WTC11 (cell line): ENCODE results near the gene HINFP. TPM values are rescaled to one million over a fixed set of nuclear protein-coding genes. Genes with fewer than 3 reads are reported as not detected.
A peak's percentile ranks its signal among the peaks of the same experiment; 100 is the strongest.
"Not testable (repeated sequence)": the region's sequence is repeated elsewhere in the genome, so short reads cannot be mapped to it uniquely, and the experiment has no call there.

ENCODE experiments used
- ATAC-seq: fragments of 200-7000 bp; cut with Tn5 transposase; 2 replicates; pipeline ENCODE4 v1.10.0; 2021; ENCODE audit warnings: mild to moderate bottlenecking, moderate library complexity
- CTCF ChIA-PET: fragments of 300-600 bp; sonication (Branson Sonifier 250); formaldehyde crosslinking; loops from one replicate; lab custom pipeline; 2021; ENCODE audit warnings: antibody characterized with exemption; lab: Charles Lee
- POLR2A ChIA-PET: fragments of 350-600 bp; sonication (Branson Sonifier 250); formaldehyde crosslinking; loops from one replicate; lab custom pipeline; 2021; ENCODE audit warnings: antibody characterized with exemption; lab: Charles Lee
- DNase-seq: peaks from one replicate; pipeline ENCODE4 v3.0.0; 2021; ENCODE audit warnings: low spot score
- H3K27ac Mint-ChIP-seq: 2 replicates; pipeline ENCODE4 v1.8.0; 2021; ENCODE audit warnings: mixed read lengths
- H3K27me3 Mint-ChIP-seq: 2 replicates; pipeline ENCODE4 v1.8.0; 2021; ENCODE audit warnings: low read depth, mild to moderate bottlenecking, moderate library complexity, mixed read lengths
- H3K36me3 Mint-ChIP-seq: 2 replicates; pipeline ENCODE4 v1.8.0; 2021; ENCODE audit warnings: mixed read lengths
- H3K4me1 Mint-ChIP-seq: 2 replicates; pipeline ENCODE4 v1.8.0; 2022; ENCODE audit warnings: mixed read lengths
- H3K4me3 Mint-ChIP-seq: 2 replicates; pipeline ENCODE4 v1.8.0; 2021; ENCODE audit warnings: mild to moderate bottlenecking, moderate library complexity, mixed read lengths
- H3K9me3 Mint-ChIP-seq: 2 replicates; pipeline ENCODE4 v1.8.0; 2021; ENCODE audit warnings: mixed read lengths
- CBFB ChIP-seq: sonication (generic); formaldehyde crosslinking; IDR thresholded peaks from 2 replicates; pipeline ENCODE4 v1.8.1; 2022; ENCODE audit warnings: mild to moderate bottlenecking, low read depth, missing genetic modification reagents
- ELF4 ChIP-seq: sonication (generic); formaldehyde crosslinking; IDR thresholded peaks from 2 replicates; pipeline ENCODE4 v1.8.1; 2022; ENCODE audit warnings: low read depth, mild to moderate bottlenecking, moderate library complexity, missing genetic modification reagents
- EMX1 ChIP-seq: fragments of 250-450 bp; sonication (Bioruptor Pico); IDR thresholded peaks from 2 replicates; pipeline ENCODE4 v1.8.0; 2021; ENCODE audit warnings: mild to moderate bottlenecking
- HMGA2 ChIP-seq: fragments of 250-450 bp; sonication (Bioruptor Pico); IDR thresholded peaks from 2 replicates; pipeline ENCODE4 v1.4.0; 2021; ENCODE audit warnings: mild to moderate bottlenecking, moderate library complexity
- KAT7 ChIP-seq: sonication (generic); formaldehyde crosslinking; IDR thresholded peaks from 2 replicates; pipeline ENCODE4 v1.8.1; 2023; ENCODE audit warnings: missing genetic modification reagents, mild to moderate bottlenecking, borderline replicate concordance
- MXD4 ChIP-seq: fragments of 250-450 bp; sonication (Bioruptor Pico); IDR thresholded peaks from 2 replicates; pipeline ENCODE4 v1.8.0; 2021; ENCODE audit warnings: mild to moderate bottlenecking, moderate library complexity, borderline replicate concordance
- MYBL2 ChIP-seq: sonication (generic); formaldehyde crosslinking; IDR thresholded peaks from 2 replicates; pipeline ENCODE4 v1.8.1; 2023; ENCODE audit warnings: mild to moderate bottlenecking, moderate library complexity, missing genetic modification reagents
- NR3C1 ChIP-seq: sonication (generic); formaldehyde crosslinking; conservative IDR thresholded peaks from 2 replicates; pipeline ENCODE4 v1.8.1; 2023; ENCODE audit warnings: low read depth, mild to moderate bottlenecking, missing genetic modification reagents
- SMAD3 ChIP-seq: sonication (generic); formaldehyde crosslinking; IDR thresholded peaks from 2 replicates; pipeline ENCODE4 v1.8.0; 2022; ENCODE audit warnings: missing genetic modification reagents, mild to moderate bottlenecking, borderline replicate concordance
- SP1 ChIP-seq: sonication (generic); formaldehyde crosslinking; conservative IDR thresholded peaks from 2 replicates; pipeline ENCODE4 v1.8.1; 2022; ENCODE audit warnings: missing genetic modification reagents
- TEAD1 ChIP-seq: sonication (generic); formaldehyde crosslinking; IDR thresholded peaks from 2 replicates; pipeline ENCODE4 v1.8.0; 2022; ENCODE audit warnings: mild to moderate bottlenecking, missing genetic modification reagents
- ZNF671 ChIP-seq: fragments of 250-450 bp; sonication (Bioruptor Pico); IDR thresholded peaks from 2 replicates; pipeline ENCODE4 v1.8.0; 2021; ENCODE audit warnings: mild to moderate bottlenecking
- total RNA-seq: library from RNA; stranded (reverse); gene quantifications from 3 replicates; pipeline ENCODE4 v1.2.3, GENCODE V29; 2021
- TF ChIP-seq, protein P1 (sequence below): sonication (generic); formaldehyde crosslinking; IDR thresholded peaks from 2 replicates; pipeline ENCODE4 v1.8.1; 2023; ENCODE audit warnings: mild to moderate bottlenecking, moderate library complexity, missing genetic modification reagents
- TF ChIP-seq, protein P2 (sequence below): sonication (generic); formaldehyde crosslinking; IDR thresholded peaks from 2 replicates; pipeline ENCODE4 v1.8.0; 2022; ENCODE audit warnings: mild to moderate bottlenecking, missing genetic modification reagents
- TF ChIP-seq, protein P3 (sequence below): sonication (generic); formaldehyde crosslinking; IDR thresholded peaks from 2 replicates; pipeline ENCODE4 v1.8.0; 2022; ENCODE audit warnings: mild to moderate bottlenecking, missing genetic modification reagents
- TF ChIP-seq, protein P4 (sequence below): sonication (generic); formaldehyde crosslinking; IDR thresholded peaks from 2 replicates; pipeline ENCODE4 v1.8.1; 2022; ENCODE audit warnings: mild to moderate bottlenecking, moderate library complexity, missing genetic modification reagents
- TF ChIP-seq, protein P5 (sequence below): sonication (generic); formaldehyde crosslinking; IDR thresholded peaks from 2 replicates; pipeline ENCODE4 v1.8.0; 2022; ENCODE audit warnings: missing genetic modification reagents
- TF ChIP-seq, protein P6 (sequence below): sonication (generic); formaldehyde crosslinking; conservative IDR thresholded peaks from 2 replicates; pipeline ENCODE4 v1.8.1; 2022; ENCODE audit warnings: mild to moderate bottlenecking, missing genetic modification reagents
- TF ChIP-seq, protein P7 (sequence below): sonication (generic); formaldehyde crosslinking; IDR thresholded peaks from 2 replicates; pipeline ENCODE4 v1.8.1; 2023; ENCODE audit warnings: mild to moderate bottlenecking, missing genetic modification reagents, borderline replicate concordance
- TF ChIP-seq, protein P8 (sequence below): fragments of 250-450 bp; sonication (Bioruptor Pico); IDR thresholded peaks from 2 replicates; pipeline ENCODE4 v1.9.0; 2021; ENCODE audit warnings: mild to moderate bottlenecking

Gene HINFP
- total RNA-seq, 1 experiment from 2014 or later = 35.4 TPM

DNA sequence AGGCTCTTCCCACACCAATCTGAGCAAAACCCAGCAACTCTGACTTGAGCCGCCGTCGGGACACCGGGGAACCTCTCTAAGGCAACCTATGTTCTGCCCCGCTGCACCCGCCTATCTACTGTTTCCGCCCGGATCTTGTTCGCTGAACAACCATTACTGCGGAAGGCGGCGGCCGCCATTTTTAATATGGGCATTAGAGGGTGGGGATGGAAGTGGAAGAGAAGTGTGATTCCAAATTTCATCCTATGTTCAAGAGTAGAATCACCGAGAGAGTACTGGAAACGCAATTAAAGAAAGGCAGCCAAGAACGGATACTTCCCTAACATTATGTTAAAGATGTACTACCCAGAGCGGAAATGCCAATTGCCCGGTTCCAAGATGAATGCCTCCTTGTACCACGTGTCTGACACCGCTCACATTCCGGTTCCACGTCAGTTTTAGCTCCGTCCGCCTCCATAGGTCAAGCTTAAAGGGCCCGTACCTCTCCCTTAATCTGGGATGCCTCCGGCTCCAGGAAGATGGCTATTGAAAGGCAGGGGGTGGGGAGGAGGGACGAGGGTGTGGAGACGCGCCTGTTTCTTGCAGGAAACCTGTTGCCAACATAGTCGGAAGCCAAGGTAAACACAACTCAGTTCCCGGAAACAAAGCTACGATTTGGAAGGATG lies 19.5 kb upstream of the HINFP start, which contains the start of gene DPAGT1 (continued):
- TF ChIP-seq, protein P1, sequence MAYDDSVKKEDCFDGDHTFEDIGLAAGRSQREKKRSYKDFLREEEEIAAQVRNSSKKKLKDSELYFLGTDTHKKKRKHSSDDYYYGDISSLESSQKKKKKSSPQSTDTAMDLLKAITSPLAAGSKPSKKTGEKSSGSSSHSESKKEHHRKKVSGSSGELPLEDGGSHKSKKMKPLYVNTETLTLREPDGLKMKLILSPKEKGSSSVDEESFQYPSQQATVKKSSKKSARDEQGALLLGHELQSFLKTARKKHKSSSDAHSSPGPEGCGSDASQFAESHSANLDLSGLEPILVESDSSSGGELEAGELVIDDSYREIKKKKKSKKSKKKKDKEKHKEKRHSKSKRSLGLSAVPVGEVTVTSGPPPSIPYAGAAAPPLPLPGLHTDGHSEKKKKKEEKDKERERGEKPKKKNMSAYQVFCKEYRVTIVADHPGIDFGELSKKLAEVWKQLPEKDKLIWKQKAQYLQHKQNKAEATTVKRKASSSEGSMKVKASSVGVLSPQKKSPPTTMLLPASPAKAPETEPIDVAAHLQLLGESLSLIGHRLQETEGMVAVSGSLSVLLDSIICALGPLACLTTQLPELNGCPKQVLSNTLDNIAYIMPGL (CRISPR knock-in tag) = 0 out of 2 replicates have a peak, but pooled peaks have one; percentile 64
- peak; percentile 24; the same call in 1 of the 2 replicates for TF ChIP-seq SP1 (CRISPR knock-in tag)
- TF ChIP-seq, protein P2, sequence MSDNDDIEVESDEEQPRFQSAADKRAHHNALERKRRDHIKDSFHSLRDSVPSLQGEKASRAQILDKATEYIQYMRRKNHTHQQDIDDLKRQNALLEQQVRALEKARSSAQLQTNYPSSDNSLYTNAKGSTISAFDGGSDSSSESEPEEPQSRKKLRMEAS (CRISPR knock-in tag) = peak; percentile 58; the same call in 1 of the 2 replicates
- no peak for TF ChIP-seq SMAD3 (CRISPR knock-in tag)
- TF ChIP-seq KAT7 (CRISPR knock-in tag) = 0 out of 2 replicates have a peak, but pooled peaks have one; percentile 47
- TF ChIP-seq, protein P3, sequence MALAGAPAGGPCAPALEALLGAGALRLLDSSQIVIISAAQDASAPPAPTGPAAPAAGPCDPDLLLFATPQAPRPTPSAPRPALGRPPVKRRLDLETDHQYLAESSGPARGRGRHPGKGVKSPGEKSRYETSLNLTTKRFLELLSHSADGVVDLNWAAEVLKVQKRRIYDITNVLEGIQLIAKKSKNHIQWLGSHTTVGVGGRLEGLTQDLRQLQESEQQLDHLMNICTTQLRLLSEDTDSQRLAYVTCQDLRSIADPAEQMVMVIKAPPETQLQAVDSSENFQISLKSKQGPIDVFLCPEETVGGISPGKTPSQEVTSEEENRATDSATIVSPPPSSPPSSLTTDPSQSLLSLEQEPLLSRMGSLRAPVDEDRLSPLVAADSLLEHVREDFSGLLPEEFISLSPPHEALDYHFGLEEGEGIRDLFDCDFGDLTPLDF = no peak
- TF ChIP-seq, protein P4, sequence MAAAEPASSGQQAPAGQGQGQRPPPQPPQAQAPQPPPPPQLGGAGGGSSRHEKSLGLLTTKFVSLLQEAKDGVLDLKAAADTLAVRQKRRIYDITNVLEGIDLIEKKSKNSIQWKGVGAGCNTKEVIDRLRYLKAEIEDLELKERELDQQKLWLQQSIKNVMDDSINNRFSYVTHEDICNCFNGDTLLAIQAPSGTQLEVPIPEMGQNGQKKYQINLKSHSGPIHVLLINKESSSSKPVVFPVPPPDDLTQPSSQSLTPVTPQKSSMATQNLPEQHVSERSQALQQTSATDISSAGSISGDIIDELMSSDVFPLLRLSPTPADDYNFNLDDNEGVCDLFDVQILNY (CRISPR knock-in tag) = no peak; the same call in 1 of the 2 replicates
- TF ChIP-seq ZNF671 (CRISPR knock-in tag) = no peak
- no peak for TF ChIP-seq CBFB (CRISPR knock-in tag)
- TF ChIP-seq NR3C1 (CRISPR knock-in tag) = no peak
- 0 out of 2 replicates have a peak, but pooled peaks have one; percentile 44 for TF ChIP-seq MYBL2 (CRISPR knock-in tag)
- TF ChIP-seq, protein P5, sequence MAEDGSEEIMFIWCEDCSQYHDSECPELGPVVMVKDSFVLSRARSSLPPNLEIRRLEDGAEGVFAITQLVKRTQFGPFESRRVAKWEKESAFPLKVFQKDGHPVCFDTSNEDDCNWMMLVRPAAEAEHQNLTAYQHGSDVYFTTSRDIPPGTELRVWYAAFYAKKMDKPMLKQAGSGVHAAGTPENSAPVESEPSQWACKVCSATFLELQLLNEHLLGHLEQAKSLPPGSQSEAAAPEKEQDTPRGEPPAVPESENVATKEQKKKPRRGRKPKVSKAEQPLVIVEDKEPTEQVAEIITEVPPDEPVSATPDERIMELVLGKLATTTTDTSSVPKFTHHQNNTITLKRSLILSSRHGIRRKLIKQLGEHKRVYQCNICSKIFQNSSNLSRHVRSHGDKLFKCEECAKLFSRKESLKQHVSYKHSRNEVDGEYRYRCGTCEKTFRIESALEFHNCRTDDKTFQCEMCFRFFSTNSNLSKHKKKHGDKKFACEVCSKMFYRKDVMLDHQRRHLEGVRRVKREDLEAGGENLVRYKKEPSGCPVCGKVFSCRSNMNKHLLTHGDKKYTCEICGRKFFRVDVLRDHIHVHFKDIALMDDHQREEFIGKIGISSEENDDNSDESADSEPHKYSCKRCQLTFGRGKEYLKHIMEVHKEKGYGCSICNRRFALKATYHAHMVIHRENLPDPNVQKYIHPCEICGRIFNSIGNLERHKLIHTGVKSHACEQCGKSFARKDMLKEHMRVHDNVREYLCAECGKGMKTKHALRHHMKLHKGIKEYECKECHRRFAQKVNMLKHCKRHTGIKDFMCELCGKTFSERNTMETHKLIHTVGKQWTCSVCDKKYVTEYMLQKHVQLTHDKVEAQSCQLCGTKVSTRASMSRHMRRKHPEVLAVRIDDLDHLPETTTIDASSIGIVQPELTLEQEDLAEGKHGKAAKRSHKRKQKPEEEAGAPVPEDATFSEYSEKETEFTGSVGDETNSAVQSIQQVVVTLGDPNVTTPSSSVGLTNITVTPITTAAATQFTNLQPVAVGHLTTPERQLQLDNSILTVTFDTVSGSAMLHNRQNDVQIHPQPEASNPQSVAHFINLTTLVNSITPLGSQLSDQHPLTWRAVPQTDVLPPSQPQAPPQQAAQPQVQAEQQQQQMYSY (CRISPR knock-in tag) = no peak
- TF ChIP-seq EMX1 = no peak
- TF ChIP-seq MXD4 = no peak
- no peak for TF ChIP-seq HMGA2
- no peak for TF ChIP-seq ELF4 (CRISPR knock-in tag)
- TF ChIP-seq, protein P6, sequence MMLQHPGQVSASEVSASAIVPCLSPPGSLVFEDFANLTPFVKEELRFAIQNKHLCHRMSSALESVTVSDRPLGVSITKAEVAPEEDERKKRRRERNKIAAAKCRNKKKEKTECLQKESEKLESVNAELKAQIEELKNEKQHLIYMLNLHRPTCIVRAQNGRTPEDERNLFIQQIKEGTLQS (CRISPR knock-in tag) = no peak
- peak; percentile 79 for TF ChIP-seq TEAD1 (CRISPR knock-in tag)
- TF ChIP-seq, protein P7, sequence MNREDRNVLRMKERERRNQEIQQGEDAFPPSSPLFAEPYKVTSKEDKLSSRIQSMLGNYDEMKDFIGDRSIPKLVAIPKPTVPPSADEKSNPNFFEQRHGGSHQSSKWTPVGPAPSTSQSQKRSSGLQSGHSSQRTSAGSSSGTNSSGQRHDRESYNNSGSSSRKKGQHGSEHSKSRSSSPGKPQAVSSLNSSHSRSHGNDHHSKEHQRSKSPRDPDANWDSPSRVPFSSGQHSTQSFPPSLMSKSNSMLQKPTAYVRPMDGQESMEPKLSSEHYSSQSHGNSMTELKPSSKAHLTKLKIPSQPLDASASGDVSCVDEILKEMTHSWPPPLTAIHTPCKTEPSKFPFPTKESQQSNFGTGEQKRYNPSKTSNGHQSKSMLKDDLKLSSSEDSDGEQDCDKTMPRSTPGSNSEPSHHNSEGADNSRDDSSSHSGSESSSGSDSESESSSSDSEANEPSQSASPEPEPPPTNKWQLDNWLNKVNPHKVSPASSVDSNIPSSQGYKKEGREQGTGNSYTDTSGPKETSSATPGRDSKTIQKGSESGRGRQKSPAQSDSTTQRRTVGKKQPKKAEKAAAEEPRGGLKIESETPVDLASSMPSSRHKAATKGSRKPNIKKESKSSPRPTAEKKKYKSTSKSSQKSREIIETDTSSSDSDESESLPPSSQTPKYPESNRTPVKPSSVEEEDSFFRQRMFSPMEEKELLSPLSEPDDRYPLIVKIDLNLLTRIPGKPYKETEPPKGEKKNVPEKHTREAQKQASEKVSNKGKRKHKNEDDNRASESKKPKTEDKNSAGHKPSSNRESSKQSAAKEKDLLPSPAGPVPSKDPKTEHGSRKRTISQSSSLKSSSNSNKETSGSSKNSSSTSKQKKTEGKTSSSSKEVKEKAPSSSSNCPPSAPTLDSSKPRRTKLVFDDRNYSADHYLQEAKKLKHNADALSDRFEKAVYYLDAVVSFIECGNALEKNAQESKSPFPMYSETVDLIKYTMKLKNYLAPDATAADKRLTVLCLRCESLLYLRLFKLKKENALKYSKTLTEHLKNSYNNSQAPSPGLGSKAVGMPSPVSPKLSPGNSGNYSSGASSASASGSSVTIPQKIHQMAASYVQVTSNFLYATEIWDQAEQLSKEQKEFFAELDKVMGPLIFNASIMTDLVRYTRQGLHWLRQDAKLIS = no peak
- TF ChIP-seq, protein P8, sequence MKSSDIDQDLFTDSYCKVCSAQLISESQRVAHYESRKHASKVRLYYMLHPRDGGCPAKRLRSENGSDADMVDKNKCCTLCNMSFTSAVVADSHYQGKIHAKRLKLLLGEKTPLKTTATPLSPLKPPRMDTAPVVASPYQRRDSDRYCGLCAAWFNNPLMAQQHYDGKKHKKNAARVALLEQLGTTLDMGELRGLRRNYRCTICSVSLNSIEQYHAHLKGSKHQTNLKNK (CRISPR knock-in tag) = no peak

DNA sequence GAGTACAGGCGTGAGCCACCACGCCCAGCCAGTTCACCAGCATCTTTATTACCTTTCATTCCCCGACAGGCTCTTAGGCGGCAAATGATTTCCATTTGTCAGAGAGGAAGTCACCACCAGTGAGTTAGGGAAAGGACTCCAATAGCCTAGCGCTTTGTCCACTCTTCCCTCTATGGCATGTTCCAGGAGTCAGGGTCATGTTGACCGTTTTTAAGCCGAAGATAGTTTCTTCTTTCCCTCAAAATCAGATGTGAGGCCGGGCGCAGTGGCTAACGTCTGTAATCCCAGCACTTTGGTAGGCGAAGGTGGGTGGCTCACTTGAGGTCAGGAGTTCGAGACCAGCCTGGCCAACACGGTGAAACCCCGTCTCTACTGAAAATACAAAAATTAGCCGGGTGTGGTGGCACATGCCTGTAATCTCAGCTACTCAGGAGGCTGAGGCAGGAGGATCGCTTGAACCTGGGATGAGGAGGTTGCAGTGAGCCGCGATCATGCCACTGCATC lies 18.2 kb upstream of the HINFP start:
- not testable (repeated sequence) for DNase-seq, H3K27me3 Mint-ChIP-seq, H3K36me3 Mint-ChIP-seq, H3K9me3 Mint-ChIP-seq, ATAC-seq
- CTCF ChIA-PET = interaction anchor here (0.6 to 1.9 kb wide), 15 partner anchors 9 to 357 kb away, joined by 3 to 15 read pairs (median 6); partner anchors contain the start of genes ABCG4, HINFP and VPS11
- POLR2A ChIA-PET = interaction anchor here (1.0 to 1.5 kb wide), 4 partner anchors 18 to 468 kb away, joined by 3 to 6 read pairs (median 4); partner anchors contain the start of genes HINFP, RPS25 and TRAPPC4
- H3K27ac Mint-ChIP-seq = peak overlapping the region; percentile 100
- peaks cover 33% of the 10 kb centered on the region for H3K4me1 Mint-ChIP-seq
- H3K4me3 Mint-ChIP-seq = peak overlapping the region; percentile 92
